HG03108 (cell line): ENCODE data around the gene STX10.

Source experiments
- ATAC-seq: cut with Tn5 transposase; IDR thresholded peaks from one replicate; pipeline ENCODE4 v1.9.1; 2021; ENCODE audit warnings: moderate library complexity; ENCODE audit not compliant: unreplicated experiment

The STX10 gene

GRCh38 chr19:13101590-13102415 is 48.4 kb downstream of the STX10 start:
- no peak for ATAC-seq

GRCh38 chr19:13100841-13101589 is 49.2 kb downstream of the STX10 start:
- no peak for ATAC-seq

- no peak for ATAC-seq
These were observed 50.1 kb downstream of the STX10 start for GRCh38 chr19:13100031-13100588.

- no peak for ATAC-seq
These were observed 50.8 kb downstream of the STX10 start for GRCh38 chr19:13099073-13099999.

GRCh38 chr19:13098277-13099072 is 51.7 kb downstream of the STX10 start:
- ATAC-seq, result no peak

GRCh38 chr19:13097463-13098258 is 52.5 kb downstream of the STX10 start:
- ATAC-seq, result no peak

- no peak for ATAC-seq
These were observed 53.1 kb downstream of the STX10 start for GRCh38 chr19:13097033-13097462.

GRCh38 chr19:13095934-13096927 is 53.9 kb downstream of the STX10 start:
- ATAC-seq, result no peak

- ATAC-seq, result no peak
These were observed 54.8 kb downstream of the STX10 start for GRCh38 chr19:13095393-13095784.

GRCh38 chr19:13094771-13095392 is 55.3 kb downstream of the STX10 start:
- ATAC-seq, result no peak

GRCh38 chr19:13094106-13094504 is 56.1 kb downstream of the STX10 start:
- ATAC-seq, result no peak
